Measurements from ENCODE around the gene HOXD13. TPM values are rescaled to one million over a fixed set of nuclear protein-coding genes. Genes with fewer than 3 reads are reported as not detected.

Gene HOXD13
- total and polyA plus RNA-seq, 2 experiments from 2014 or later: not detected

- H3K4me1 Mint-ChIP-seq: peaks cover 45% of the 10 kb centered on the region
- H3K36me3 Mint-ChIP-seq (ENCODE audit: low read depth): peaks cover 4% of the 10 kb centered on the region; the same call in 1 of the 3 replicates
- H3K9me3 Mint-ChIP-seq: peaks cover 11% of the 10 kb centered on the region; the same call in 2 of the 3 replicates
- ATAC-seq (no peak), DNase-seq (ENCODE audit: low spot score) (peak; percentile 31)
- Histone ChIP-seq H2AFZ (peak within 1 kb of the TSS; percentile 14; the same call in 1 of the 2 replicates), H3K27me3 (ENCODE audit: insufficient read depth) (peaks cover 98% of the 10 kb centered on the region), H3F3A (replicated peaks; ENCODE audit: low read depth) (peaks cover 32% of the 10 kb centered on the region), H3K4me3 (peak within 1 kb of the TSS; percentile 49), H3K36me3 (ENCODE audit: insufficient read depth) (no peaks in the 10 kb centered on the region), H3K79me2 (replicated peaks; ENCODE audit: insufficient read depth) (no peaks in the 10 kb centered on the region), H3K9me2 (ENCODE audit: insufficient read depth) (no peaks in the 10 kb centered on the region), H4K20me1 (replicated peaks; ENCODE audit: insufficient read depth) (peaks cover 34% of the 10 kb centered on the region), H3K4me1 (ENCODE audit: insufficient read depth) (peaks cover 58% of the 10 kb centered on the region), H3K27ac (ENCODE audit: low read depth) (no peak within 1 kb of the TSS), H3K4me2 (peak within 1 kb of the TSS; percentile 81)
- H3K4me3 Mint-ChIP-seq: peak within 1 kb of the TSS; percentile 59
- peaks cover 97% of the 10 kb centered on the region for H3K27me3 Mint-ChIP-seq (ENCODE audit: insufficient read depth, low read depth, poor library complexity)
- TF ChIP-seq ZNF462 (CRISPR knock-in tag; IDR thresholded peaks at IDR 0.05): no peak
- TF ChIP-seq EZH2 (IDR thresholded peaks at IDR 0.05; ENCODE audit: low read depth, unreplicated experiment): peak; percentile 91
- no peak within 1 kb of the TSS for H3K27ac Mint-ChIP-seq
These were observed 8.7 kb upstream of the HOXD13 start, which contains the start of gene EVX2 for GRCh38 chr2:176083796-176084261. Gene EVX2 (minus strand): TSS chr2:176083962. CDS start chr2:176083776, 186 bp downstream.

GRCh38 chr2:176084611-176085119, 7.9 kb upstream of the HOXD13 start:
- Histone ChIP-seq H3K9me2 (ENCODE audit: insufficient read depth) (no peaks in the 10 kb centered on the region), H4K20me1 (replicated peaks; ENCODE audit: insufficient read depth) (peaks cover 37% of the 10 kb centered on the region), H3K4me3 (peak overlapping the region; percentile 49), H2AFZ (no peak overlapping the region), H3K79me2 (replicated peaks; ENCODE audit: insufficient read depth) (no peaks in the 10 kb centered on the region), H3K4me2 (peak overlapping the region; percentile 81; the same call in 1 of the 2 replicates), H3K27ac (ENCODE audit: low read depth) (no peak overlapping the region), H3K4me1 (ENCODE audit: insufficient read depth) (peaks cover 60% of the 10 kb centered on the region), H3K36me3 (ENCODE audit: insufficient read depth) (no peaks in the 10 kb centered on the region), H3K27me3 (ENCODE audit: insufficient read depth) (peaks cover 98% of the 10 kb centered on the region), H3F3A (replicated peaks; ENCODE audit: low read depth) (peaks cover 32% of the 10 kb centered on the region)
- ATAC-seq (no peak), DNase-seq (ENCODE audit: low spot score) (peak; percentile 50)
- H3K4me1 Mint-ChIP-seq: peaks cover 38% of the 10 kb centered on the region
- H3K27ac Mint-ChIP-seq: no peak overlapping the region
- peak; percentile 47 for TF ChIP-seq EZH2phosphoT487 (IDR thresholded peaks at IDR 0.05; ENCODE audit: unreplicated experiment)
- no peak for TF ChIP-seq CTCF (conservative IDR thresholded peaks at IDR 0.05; ENCODE audit: low read depth in 2 of 2)
- peak; percentile 88 for TF ChIP-seq EZH2 (IDR thresholded peaks at IDR 0.05; ENCODE audit: low read depth, unreplicated experiment)
- peaks cover 97% of the 10 kb centered on the region for H3K27me3 Mint-ChIP-seq (ENCODE audit: insufficient read depth, low read depth, poor library complexity)
- H3K4me3 Mint-ChIP-seq: peak overlapping the region; percentile 29; the same call in 2 of the 3 replicates
- peaks cover 4% of the 10 kb centered on the region; the same call in 1 of the 3 replicates for H3K36me3 Mint-ChIP-seq (ENCODE audit: low read depth)
- H3K9me3 Mint-ChIP-seq: peaks cover 11% of the 10 kb centered on the region; the same call in 2 of the 3 replicates
